ENCODE results near the gene RNF149. TPM values are rescaled to one million over a fixed set of nuclear protein-coding genes. Genes with fewer than 3 reads are reported as not detected.

RNF149 gene
- total RNA-seq, 1 donor from 2014 or later, result 89.4 TPM

- DNase-seq (ENCODE audit: extremely low spot score in 2 of 2), result no peak
- no peaks in the 10 kb centered on the region for H3K4me1 ChIP-seq
- H3K27ac ChIP-seq, result no peak overlapping the region
- no peak overlapping the region for H3K4me3 ChIP-seq
- H3K36me3 ChIP-seq, result no peaks in the 10 kb centered on the region
- H3K9me3 ChIP-seq, result no peaks in the 10 kb centered on the region
- TF ChIP-seq, protein P1, sequence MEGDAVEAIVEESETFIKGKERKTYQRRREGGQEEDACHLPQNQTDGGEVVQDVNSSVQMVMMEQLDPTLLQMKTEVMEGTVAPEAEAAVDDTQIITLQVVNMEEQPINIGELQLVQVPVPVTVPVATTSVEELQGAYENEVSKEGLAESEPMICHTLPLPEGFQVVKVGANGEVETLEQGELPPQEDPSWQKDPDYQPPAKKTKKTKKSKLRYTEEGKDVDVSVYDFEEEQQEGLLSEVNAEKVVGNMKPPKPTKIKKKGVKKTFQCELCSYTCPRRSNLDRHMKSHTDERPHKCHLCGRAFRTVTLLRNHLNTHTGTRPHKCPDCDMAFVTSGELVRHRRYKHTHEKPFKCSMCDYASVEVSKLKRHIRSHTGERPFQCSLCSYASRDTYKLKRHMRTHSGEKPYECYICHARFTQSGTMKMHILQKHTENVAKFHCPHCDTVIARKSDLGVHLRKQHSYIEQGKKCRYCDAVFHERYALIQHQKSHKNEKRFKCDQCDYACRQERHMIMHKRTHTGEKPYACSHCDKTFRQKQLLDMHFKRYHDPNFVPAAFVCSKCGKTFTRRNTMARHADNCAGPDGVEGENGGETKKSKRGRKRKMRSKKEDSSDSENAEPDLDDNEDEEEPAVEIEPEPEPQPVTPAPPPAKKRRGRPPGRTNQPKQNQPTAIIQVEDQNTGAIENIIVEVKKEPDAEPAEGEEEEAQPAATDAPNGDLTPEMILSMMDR (IDR thresholded peaks at IDR 0.05), result no peak
- TF ChIP-seq POLR2AphosphoS5 (IDR thresholded peaks at IDR 0.05; ENCODE audit: insufficient read depth in 1 of 2, low read depth in 1 of 2), result no peak
- TF ChIP-seq POLR2A (IDR thresholded peaks at IDR 0.05), result no peak
- no peaks in the 10 kb centered on the region for H3K27me3 ChIP-seq
- intact Hi-C loops (cut with DNase I), result no loop called here
Measured at GRCh38 chr2:101348883-101349282, 40.4 kb upstream of the RNF149 start.

- Histone ChIP-seq H3K27ac (no peak overlapping the region), H3K9me3 (no peaks in the 10 kb centered on the region), H3K4me3 (no peak overlapping the region), H3K27me3 (no peaks in the 10 kb centered on the region), H3K36me3 (no peaks in the 10 kb centered on the region), H3K4me1 (no peaks in the 10 kb centered on the region)
- intact Hi-C loops (cut with DNase I), result no loop called here
- no peak for DNase-seq (ENCODE audit: extremely low spot score in 2 of 2)
- TF ChIP-seq, protein P1 (IDR thresholded peaks at IDR 0.05), result no peak
- TF ChIP-seq POLR2A (IDR thresholded peaks at IDR 0.05) (no peak), POLR2AphosphoS5 (IDR thresholded peaks at IDR 0.05; ENCODE audit: insufficient read depth in 1 of 2, low read depth in 1 of 2) (no peak)
Measured at GRCh38 chr2:101346909-101347308, 38.4 kb upstream of the RNF149 start.

DNA sequence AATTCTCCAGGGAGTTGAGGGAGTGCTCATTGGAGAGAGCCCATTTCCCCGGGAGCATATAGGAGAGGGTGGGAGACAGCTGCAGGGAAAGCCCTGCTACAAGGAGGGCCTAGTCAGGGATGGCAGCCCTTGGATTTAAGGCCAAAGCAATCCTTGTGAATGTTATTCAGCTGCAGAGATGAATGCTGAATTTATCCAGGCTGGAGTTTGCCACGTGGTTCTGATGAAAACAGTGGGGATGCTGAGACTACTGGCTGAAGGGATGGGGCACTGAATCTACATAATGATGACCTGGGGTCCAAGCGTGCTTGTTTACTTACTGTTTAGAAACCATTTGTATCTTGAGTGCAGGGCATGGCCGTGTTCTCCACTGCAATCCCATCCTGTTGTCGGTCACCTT, 35.6 kb upstream of the RNF149 start:
- DNase-seq (ENCODE audit: extremely low spot score in 2 of 2), result no peak
- intact Hi-C loops (cut with DNase I), result no loop called here
- H3K4me1 ChIP-seq, result no peaks in the 10 kb centered on the region
- H3K36me3 ChIP-seq, result no peaks in the 10 kb centered on the region
- H3K9me3 ChIP-seq, result no peaks in the 10 kb centered on the region
- H3K27me3 ChIP-seq, result no peaks in the 10 kb centered on the region
- TF ChIP-seq POLR2AphosphoS5 (IDR thresholded peaks at IDR 0.05; ENCODE audit: insufficient read depth in 1 of 2, low read depth in 1 of 2), result no peak
- no peak overlapping the region for H3K27ac ChIP-seq
- no peak overlapping the region for H3K4me3 ChIP-seq

DNA sequence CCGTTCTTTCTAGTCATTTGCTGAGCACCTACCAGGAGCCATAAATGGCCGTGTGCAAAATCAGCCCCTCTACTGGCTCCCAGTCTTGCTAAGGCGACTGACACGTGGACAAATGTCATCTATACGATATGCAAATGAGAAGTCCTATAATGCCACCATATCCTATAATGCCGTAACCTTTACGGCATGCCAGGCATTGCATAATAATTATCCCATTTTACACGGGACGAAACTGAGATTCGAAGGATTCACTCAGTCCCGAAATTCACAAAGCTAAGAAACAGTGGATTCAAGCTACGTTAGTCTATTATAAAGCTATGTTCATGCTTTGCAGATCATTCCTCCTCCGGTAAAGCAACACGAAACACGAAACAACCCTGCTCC, 34.1 kb upstream of the RNF149 start:
- Histone ChIP-seq H3K36me3 (no peaks in the 10 kb centered on the region), H3K27me3 (no peaks in the 10 kb centered on the region), H3K27ac (no peak overlapping the region), H3K9me3 (no peaks in the 10 kb centered on the region), H3K4me1 (no peaks in the 10 kb centered on the region), H3K4me3 (no peak overlapping the region)
- no peak for TF ChIP-seq POLR2A (IDR thresholded peaks at IDR 0.05)
- no peak for DNase-seq (ENCODE audit: extremely low spot score in 2 of 2)
- intact Hi-C loops (cut with DNase I), result no loop called here

DNA sequence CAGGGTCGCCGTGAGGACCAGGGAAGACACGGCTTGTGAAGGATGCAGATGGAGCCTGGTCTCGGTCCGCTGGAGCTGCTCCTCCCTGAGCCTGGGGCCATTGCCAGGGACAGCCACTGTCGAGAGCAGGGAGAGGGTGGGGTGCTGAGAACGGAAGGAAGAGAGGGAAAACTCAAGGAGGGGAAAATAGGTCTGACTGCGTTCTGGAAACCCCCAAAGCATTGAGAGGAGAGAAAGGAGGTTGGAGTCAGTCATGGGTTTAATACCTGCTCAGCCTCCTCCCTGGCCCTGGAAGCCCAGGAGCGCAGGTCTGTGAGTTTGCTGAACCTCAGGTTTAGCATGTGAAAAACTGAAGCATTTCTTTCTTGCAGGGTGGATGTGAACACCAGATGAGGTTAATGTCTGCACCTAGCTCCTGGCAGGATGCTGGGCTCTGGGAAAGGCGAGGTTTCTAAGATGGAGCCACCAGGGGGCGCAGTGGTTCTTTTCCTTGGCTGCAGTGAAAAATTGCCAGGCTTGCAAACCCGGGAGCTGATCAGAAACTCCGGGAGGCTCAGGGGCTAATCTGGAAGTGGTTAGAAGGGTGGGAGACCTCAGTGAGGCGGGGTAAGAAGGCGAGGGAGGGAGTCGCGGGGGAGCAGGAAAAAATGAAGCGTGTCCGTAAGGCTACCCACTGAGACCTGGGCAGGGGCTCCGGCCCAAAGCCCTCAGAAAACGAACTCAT, 33.6 kb upstream of the RNF149 start:
- H3K4me1 ChIP-seq, result no peaks in the 10 kb centered on the region
- intact Hi-C loops (cut with DNase I), result no loop called here
- no peaks in the 10 kb centered on the region for H3K36me3 ChIP-seq
- no peaks in the 10 kb centered on the region for H3K27me3 ChIP-seq
- no peak overlapping the region for H3K4me3 ChIP-seq
- H3K9me3 ChIP-seq, result no peaks in the 10 kb centered on the region
- DNase-seq (ENCODE audit: extremely low spot score in 2 of 2), result no peak
- TF ChIP-seq POLR2A (IDR thresholded peaks at IDR 0.05), result no peak
- TF ChIP-seq, protein P1 (IDR thresholded peaks at IDR 0.05), result peak; percentile 46 to 72 (median 61)
- H3K27ac ChIP-seq, result no peak overlapping the region

- no peak for DNase-seq (ENCODE audit: extremely low spot score in 2 of 2)
- no peaks in the 10 kb centered on the region for H3K27me3 ChIP-seq
- H3K4me1 ChIP-seq, result no peaks in the 10 kb centered on the region
- intact Hi-C loops (cut with DNase I), result no loop called here
- H3K36me3 ChIP-seq, result no peaks in the 10 kb centered on the region
- H3K9me3 ChIP-seq, result no peaks in the 10 kb centered on the region
- H3K27ac ChIP-seq, result no peak overlapping the region
- no peak overlapping the region for H3K4me3 ChIP-seq
- TF ChIP-seq, protein P1 (IDR thresholded peaks at IDR 0.05), result no peak
- no peak for TF ChIP-seq POLR2A (IDR thresholded peaks at IDR 0.05)
- no peak for TF ChIP-seq POLR2AphosphoS5 (IDR thresholded peaks at IDR 0.05; ENCODE audit: insufficient read depth in 1 of 2, low read depth in 1 of 2)
Measured at GRCh38 chr2:101341421-101341820, 32.9 kb upstream of the RNF149 start.

Measured in vagina (tissue), 2 donors.